GM06990 (cell line): ENCODE results near the gene ALDH18A1.

Experiments
- DNase-seq: peaks from one replicate; pipeline ENCODE4 v3.0.0-alpha.2; 2011; ENCODE audit not compliant: insufficient read length; ENCODE audit errors: extremely low read depth
- H3K27me3 ChIP-seq: replicated peaks from 2 replicates; pipeline ENCODE4 v1.6.0; 2011; ENCODE audit warnings: low read length; ENCODE audit not compliant: control insufficient read depth, insufficient read depth
- H3K36me3 ChIP-seq: 2 replicates; pipeline ENCODE4 v1.5.1; 2011; ENCODE audit warnings: low read length; ENCODE audit not compliant: control insufficient read depth, insufficient read depth
- H3K4me3 ChIP-seq: replicated peaks from 2 replicates; pipeline ENCODE4 v1.5.1; 2011; ENCODE audit warnings: low read depth, mild to moderate bottlenecking, control low read depth, low read length
- CTCF ChIP-seq: IDR thresholded peaks from 2 replicates; pipeline ENCODE4 v1.5.1; 2011; ENCODE audit warnings: low read length, control low read depth, mild to moderate bottlenecking, inconsistent platforms; ENCODE audit not compliant: insufficient read depth, poor library complexity, severe bottlenecking

ALDH18A1 gene

GRCh38 chr10:95572131-95572820 is 84.2 kb downstream of the ALDH18A1 start:
- no peak for TF ChIP-seq CTCF
- no peak for DNase-seq
- H3K4me3 ChIP-seq: no peak overlapping the region
- H3K27me3 ChIP-seq: peaks cover 1% of the 10 kb centered on the region
- no peaks in the 10 kb centered on the region for H3K36me3 ChIP-seq

DNA sequence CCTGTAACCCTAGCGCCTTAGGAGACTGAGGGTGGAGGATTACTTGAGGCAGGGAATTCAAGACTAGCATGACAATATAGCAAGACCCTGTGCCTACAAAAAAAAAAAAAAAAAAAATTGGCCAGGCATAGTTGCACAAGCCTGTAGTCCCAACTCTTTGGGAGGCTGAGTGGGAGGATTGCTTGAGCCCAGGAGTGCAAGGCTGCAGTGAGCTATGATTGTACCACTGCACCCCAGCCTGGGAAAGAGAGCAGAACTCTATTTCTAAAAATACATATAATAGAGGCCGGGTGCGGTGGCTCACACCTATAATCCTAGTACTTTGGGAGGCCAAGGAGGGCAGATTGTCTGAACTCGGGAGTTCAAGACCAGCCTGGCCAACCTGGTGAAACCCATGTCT is 85.1 kb downstream of the ALDH18A1 start:
- Histone ChIP-seq H3K27me3 (peaks cover 1% of the 10 kb centered on the region), H3K36me3 (no peaks in the 10 kb centered on the region), H3K4me3 (no peak overlapping the region)
- no peak for DNase-seq
- TF ChIP-seq CTCF: no peak

GRCh38 chr10:95569368-95569767 is 87.1 kb downstream of the ALDH18A1 start:
- no peak for TF ChIP-seq CTCF
- Histone ChIP-seq H3K27me3 (peaks cover 1% of the 10 kb centered on the region; the same call in 1 of the 2 replicates), H3K4me3 (no peak overlapping the region), H3K36me3 (no peaks in the 10 kb centered on the region)
- no peak for DNase-seq

- no peaks in the 10 kb centered on the region; the same call in 1 of the 2 replicates for H3K27me3 ChIP-seq
- no peaks in the 10 kb centered on the region for H3K36me3 ChIP-seq
- DNase-seq: no peak
- no peak overlapping the region for H3K4me3 ChIP-seq
- TF ChIP-seq CTCF: no peak
Observed at GRCh38 chr10:95567903-95568630, 88.4 kb downstream of the ALDH18A1 start.

DNA sequence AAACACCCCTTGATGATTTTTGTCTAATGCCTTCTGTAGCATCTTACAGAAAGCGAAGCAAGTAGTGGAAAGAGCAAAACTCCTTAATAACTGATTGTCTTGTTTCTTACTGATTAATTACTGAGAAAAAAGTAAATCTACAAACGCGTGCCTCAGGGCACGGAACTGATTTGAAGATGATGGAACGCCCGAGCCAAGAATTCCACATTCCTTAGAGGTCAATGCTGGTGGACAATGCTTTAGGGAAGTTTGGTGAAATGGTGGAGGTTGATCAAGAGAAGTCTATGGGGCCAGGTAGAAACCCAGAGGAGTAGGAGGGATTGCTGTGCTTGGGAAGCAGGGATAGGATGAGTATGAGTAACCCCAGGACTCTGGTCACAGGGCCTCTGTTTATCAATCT is 90.4 kb downstream of the ALDH18A1 start:
- H3K27me3 ChIP-seq: no peaks in the 10 kb centered on the region; the same call in 1 of the 2 replicates
- no peak for DNase-seq

More for the DNA sequence above, 90.4 kb downstream of the ALDH18A1 start:
- Histone ChIP-seq H3K4me3 (no peak overlapping the region), H3K36me3 (no peaks in the 10 kb centered on the region)
- TF ChIP-seq CTCF: no peak
